H4 (cell line): ENCODE measurements around the gene WDR38. TPM values are rescaled to one million over a fixed set of nuclear protein-coding genes. Genes with fewer than 3 reads are reported as not detected.

Experiments
- DNase-seq: peaks from one replicate; pipeline ENCODE4 v3.0.0-alpha.2; 2015; ENCODE audit warnings: low spot score
- total RNA-seq: library from RNA; depleted of rRNA; stranded (reverse); fragments of >200 nt; shearing (Covaris generic); gene quantifications from 2 replicates; pipeline ENCODE4 v1.2.3, GENCODE V29; 2014; rRNA removed

Gene WDR38
- total RNA-seq, 1 experiment from 2014 or later, result not detected

DNA sequence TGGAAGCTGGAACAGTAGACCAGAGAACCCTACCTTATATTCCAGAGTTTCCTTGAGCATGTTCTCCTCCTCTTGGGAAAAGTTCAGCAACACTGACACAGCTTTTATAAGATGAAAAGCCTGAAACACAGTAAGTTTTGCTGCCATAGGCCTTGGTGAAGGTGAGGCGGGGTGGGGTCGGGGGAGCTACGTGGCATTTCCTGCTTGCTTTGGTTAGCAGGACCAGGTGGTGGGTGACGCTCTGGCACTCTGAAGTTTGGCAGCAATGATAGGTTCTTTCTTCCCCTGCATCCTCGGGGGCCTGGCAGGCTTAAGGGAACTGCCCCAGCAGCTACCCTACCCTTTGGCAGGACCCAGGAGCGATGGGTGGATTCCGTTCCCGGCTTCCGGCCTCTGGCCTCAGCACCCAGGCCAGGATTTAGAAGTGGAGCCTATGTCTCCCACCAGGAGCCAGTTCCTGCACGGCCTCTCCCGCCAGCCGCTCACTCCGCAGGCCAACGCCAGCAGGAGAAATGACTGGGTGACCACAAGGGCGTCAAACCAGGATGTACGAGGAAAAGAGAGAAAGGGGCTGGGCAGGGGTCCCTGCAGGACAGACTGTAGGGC, 28.0 kb downstream of the WDR38 start:
- no peak for DNase-seq

DNA sequence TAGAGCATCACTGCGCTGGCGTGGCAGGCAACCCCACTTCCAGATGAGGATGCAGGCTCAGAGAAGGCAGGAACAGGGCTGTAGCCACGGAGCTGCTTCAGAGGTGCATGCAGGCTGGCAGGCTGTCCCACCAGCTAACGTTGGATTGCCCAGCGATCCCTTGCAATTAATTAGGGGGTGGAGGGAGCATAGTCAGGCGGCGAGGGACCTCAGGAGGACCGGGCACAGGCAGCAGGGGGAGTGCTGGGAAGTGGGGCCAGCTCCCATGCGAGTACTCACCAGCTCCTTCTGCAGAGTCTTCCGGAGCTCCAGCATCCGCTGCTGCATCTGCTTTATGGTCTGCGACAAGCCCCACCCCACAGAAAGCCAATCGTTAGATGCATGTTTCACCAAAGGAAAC, 29.0 kb downstream of the WDR38 start:
- no peak for DNase-seq

DNA sequence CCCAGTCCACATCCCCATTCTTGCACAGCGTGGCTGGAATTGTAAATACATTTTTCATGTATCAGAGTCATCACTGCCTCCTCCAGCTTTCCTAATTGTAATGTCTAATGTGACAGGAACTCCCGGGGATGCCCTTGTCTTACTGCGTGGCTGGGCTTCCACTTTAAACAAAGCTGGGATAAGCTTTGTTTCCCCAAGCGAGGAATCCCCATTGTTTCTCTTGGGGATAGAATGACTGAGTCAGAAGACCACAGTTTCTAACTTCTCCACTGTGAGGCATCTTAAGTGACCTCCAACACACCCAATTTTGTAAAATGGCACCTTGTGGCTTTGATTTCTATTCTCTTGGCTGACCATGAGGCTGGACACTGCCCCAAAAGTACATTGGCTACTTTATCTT, 31.1 kb downstream of the WDR38 start:
- no peak for DNase-seq

DNA sequence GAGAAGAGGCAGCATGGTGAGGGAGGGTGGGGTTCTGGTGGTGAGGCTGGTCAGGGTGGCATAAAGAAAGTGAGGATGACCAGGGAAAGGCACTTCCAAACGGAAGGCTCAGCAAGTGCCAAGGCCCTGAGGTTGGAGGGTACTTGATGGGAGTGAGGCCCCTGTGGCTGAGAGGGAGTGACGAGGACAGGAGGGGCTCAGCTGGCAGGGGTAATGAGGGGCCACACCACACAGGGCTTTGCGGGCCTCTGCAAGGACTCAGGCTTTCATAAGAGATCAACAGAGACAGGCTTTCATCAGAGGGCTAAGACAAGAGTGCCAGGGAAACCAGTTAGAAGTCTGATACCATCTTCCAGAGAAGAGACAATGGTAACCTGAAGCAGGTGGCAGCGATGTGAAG, 32.3 kb downstream of the WDR38 start:
- DNase-seq, result no peak

DNA sequence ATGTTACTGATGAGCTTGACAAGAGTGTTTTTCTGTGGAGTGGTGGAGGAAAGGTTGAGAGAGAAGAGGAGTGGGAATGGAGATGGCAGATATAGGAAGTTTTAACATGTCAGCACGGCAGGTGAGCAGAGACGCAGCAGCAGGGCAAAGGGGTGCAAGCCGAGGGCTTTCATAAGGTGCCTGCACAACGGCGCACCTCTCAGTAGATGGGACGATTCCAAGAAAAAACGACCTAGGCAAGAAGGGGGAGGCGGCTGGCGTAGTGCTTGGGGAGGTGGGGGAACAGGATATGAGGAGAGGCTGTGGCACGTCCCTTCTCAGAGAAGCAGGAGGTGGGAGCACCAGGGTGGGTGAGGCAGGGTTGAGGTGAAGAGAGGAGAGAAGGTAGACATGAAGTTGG, 33.2 kb downstream of the WDR38 start:
- DNase-seq, result no peak

DNA sequence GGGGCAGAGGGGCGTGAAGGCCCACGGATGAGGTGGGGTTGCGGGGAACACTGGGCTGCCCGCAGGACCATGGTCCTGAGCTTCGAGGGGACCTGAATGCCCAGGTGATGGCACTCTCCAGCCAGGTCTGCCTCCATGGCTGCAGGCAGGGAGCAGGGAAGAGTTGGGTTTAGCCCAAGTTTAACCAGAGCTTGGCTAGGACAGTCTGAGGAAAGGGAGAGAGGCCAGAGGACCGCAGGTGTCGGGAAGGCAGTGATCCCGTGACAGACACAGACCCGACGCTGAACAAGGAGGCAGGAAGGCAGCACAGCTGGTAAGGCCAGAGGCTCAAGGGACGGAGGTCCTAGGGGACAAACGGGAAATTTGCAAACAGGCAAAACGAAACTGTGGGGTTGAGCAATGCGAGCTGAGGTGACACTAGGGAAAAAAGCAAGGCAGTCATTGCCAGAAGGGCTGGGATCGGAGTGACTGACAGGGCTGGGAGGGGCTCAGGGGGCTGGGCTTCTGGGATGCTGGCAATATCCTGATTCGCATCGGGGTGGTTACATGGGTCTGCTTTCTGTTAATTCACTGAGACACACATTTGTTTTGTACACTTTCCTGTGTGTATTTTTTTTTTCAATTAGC, 33.7 kb downstream of the WDR38 start:
- no peak for DNase-seq

DNA sequence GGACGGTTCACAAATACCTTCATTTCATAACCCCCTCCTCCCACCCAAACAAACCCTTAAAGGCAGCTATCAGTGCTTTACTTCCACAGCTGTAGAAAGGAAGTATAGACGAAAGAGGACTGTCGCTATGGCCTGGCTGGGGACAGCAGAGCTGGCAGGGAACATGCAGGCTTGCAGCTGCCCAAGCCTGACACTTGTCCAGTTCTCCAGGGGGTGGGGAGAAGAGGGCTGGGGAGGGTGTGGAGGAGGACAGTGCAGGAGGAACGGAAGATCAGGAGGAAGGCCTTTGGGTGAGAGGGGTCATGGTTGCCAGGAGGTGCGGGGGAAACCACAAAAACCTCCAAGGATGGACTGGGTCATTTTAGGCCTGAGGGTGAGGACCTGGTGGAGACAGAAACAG, 34.6 kb downstream of the WDR38 start:
- no peak for DNase-seq

DNA sequence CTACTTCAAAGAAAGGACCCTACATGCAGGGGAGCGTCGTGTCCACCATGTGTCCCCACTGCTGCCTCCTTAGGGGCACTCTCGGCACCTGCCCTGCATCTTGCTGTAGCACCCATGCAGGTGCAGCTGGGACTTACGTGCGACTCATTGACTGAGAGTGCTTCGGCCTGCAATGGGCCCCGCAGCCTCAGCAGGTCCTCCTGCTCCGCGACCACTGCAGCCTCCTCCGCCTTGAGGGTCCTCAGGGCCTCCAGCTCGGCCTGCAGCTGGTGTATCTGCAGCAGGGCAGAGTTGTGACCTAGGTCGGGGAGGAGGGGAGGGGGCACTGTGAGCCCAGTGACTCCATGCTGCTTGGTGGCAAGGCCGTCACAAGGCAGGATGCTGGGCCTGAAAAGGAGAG, 35.7 kb downstream of the WDR38 start:
- DNase-seq, result no peak

DNA sequence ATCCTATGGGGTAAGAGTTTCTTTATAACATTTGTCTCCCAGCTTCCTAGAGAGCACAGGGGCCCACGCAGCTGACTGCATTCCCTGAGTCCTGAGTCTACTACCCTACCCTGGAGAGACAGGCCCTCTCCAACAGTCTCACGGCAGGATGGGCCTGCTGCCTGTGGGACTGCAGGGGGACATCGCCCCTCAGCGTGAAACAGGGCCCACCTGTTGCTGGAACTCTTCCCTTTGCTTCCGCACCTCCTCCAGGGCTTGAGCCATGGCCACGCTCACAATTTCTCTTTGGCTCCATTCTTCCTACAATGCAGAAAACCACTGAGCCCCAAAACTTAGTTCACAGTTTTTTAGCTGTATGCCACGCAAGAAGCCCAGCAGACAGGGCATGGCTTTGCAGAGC, 36.9 kb downstream of the WDR38 start:
- DNase-seq, result no peak

DNA sequence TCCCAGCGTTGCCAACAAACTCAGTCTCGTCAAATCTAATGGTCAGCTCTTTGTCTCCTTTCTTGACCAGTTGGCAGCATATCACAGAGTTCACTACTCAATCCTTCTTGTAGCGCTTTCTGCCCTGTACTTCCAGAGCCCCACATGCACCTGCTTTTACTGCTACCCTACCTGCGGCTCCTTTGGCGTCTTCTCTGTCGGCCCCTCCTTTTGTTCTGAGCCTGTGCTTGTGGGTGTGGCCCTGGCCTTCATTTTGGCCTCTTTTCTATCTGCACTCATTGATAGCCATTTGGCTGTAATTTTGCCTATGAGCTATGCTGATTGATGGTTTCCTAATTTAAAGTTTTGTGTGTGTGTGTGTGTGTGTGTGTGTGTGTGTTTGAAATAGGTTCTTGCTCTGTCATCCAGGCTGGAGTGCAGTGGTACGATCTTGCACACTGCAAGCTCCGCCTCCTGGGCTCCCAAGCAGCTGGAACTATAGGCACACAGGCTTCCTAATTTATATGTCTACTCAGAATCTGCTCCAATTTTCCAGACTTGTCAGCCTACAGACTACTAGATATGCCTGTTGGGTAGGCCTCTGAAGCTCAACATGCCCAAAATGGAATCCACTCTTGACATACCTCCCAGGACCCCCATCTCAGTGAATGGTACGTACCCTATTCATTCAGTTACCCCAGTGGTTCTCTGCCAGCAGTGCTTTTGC, 40.9 kb downstream of the WDR38 start:
- no peak for DNase-seq

DNA sequence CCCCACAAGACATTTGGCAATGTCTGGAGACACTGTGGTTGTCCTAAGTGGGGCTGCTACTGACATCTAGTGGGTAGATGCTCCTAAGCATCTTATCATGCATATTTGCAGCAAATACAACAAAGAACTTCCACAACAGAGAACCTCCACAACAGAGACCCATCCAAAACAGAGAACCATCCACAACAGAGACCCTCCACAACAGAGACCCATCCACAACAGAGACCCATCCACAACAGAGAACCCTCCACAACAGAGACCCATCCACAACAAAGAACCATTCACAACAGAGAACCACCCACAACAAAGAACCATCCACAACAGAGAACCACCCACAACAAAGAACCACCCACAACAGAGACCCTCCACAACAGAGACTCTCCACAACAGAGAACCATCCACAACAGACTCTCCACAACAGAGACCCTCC, 41.5 kb downstream of the WDR38 start:
- peak; percentile 31 for DNase-seq

DNA sequence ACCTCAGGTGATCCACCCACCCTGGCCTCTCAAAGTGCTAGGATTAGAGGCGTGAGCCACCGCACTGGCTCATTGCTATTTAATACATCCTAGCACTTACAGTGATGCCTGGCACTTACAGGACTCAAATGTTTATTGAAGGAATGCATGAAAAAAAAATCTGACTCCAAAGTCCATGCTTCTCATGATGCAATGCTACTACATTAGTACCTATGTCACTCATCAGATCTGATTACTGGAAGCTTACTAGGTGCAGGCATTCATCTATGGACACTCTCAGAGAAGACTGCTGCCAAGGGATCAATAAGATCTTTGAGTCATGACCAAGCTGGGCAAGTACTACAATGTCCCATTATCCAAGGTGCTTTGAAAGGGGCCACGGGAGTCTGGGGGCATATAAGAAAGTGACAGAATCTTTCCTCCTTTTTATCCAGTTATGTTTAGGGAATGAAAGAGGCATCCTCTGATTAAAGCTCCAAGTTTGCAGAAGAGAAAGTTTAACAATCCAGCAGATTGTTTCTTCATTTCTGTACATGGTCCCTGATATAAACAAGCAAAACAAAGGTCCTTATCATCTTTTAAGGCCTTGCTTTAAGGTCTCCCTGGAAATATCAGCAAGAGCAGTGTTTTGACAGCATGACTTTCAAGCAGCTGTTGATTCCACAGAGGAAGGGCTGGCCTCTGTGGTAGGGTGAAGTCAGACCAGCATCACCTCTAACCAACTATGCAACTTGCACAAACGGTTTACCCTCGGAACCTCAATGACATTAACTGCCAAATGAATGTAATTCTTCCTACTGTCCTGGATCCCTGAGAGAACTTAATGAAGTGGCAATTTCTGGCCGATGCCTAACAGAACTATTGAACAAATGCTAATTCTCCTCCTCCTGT, 44.6 kb downstream of the WDR38 start:
- no peak for DNase-seq

DNA sequence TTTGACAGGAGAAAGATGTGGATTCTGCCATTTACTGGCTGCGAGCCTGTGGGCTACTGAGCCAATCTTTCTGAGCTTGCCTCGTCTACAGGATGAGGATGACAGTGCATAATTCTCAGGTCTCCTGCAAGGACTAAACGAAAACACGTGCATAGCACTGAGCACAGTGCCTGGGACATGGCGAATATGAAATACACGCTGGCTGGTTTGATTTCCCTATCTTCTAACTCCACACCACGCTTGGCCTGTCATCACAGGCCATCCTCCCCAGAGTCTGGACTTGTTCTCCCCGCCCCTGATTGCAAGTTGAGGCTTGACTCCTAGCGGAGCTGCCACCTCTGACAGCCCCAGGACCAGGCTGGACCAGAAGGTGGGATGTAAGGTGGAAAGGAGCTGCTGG, 46.6 kb downstream of the WDR38 start:
- DNase-seq, result no peak

DNA sequence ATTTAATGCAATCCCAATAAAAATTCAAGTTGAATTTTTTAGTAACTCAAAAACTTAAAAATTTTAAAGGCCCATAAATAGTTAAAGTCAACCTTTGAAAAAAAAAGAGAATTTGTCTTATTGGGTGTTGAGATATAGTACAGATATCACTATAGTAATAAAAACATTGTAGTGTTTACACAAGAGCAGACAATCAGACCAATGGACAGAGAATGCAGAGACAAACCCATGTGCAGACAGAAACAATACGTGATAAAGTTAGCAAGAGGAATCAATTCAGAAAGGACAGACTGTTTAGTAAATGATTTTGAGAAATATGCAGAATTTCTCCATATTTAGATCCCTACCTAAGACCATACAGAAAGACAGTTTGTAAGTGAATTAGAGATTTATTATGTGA, 53.7 kb downstream of the WDR38 start:
- DNase-seq, result no peak

Other genes with a start within 250 kb of the WDR38 start
- gene NR6A1, start 82.1 kb upstream of the WDR38 start, total RNA-seq, result 1.2 and 3.7 TPM in 2 replicates
- 2.8 and 5.5 TPM in 2 replicates for gene OLFML2A, start 76.3 kb upstream of the WDR38 start, total RNA-seq
- 2,412 and 2,808 TPM in 2 replicates for gene RPL35, start 8.5 kb downstream of the WDR38 start, total RNA-seq
- 22.1 and 35.7 TPM in 2 replicates for gene ARPC5L, start 8.7 kb downstream of the WDR38 start, total RNA-seq
- 7.9 and 8.0 TPM in 2 replicates for gene GOLGA1, start 87.6 kb downstream of the WDR38 start, total RNA-seq